HG03060 (cell line): Measurements from ENCODE around the gene LILRB2.
"Not testable (repeated sequence)": the region's sequence is repeated elsewhere in the genome, so short reads cannot be mapped to it uniquely, and the experiment has no call there.

Experiments
- ATAC-seq: cut with Tn5 transposase; IDR thresholded peaks from one replicate; pipeline ENCODE4 v1.9.1; 2021; ENCODE audit warnings: low read depth, moderate number of reproducible peaks; ENCODE audit not compliant: unreplicated experiment

Gene LILRB2

GRCh38 chr19:54281007-54281728 is at the start of gene LILRB2:
Gene LILRB2 (minus strand): TSS chr19:54281110. CDS start chr19:54280496, 614 bp downstream.
- no peak for ATAC-seq

DNA sequence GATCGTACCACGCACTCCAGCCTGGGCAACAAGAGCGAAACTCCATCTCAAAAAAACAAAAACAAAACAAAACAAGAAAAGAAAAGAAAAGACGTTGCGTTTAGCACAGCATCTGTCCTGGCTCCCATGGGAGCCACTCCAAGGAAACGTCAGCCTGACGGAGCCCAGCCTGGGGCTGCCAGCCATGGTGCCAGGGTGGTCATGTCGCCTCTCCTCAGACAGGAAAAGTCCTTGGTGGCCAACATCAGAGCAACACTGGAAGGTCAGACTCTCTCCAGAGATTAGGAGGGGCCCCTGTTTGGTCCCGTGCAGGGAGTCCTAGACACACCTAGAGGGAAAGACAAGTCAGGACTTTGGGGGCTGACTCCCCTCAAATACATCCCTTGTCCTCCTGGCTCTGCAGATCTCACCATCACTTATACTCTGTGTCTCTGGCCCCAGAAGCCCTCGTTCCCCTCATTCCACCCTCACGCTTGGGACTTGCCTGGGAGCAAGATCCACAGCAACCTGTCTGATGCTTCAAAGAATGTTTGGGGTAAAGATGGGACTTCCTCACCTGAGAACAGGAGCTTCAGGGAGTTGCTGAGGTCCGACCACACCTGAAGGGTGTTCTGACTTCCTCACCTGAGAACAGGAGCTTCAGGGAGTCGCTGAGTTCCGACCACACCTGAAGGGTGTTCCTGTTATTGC is 48.7 kb upstream of the LILRB2 start:
- no peak for ATAC-seq

DNA sequence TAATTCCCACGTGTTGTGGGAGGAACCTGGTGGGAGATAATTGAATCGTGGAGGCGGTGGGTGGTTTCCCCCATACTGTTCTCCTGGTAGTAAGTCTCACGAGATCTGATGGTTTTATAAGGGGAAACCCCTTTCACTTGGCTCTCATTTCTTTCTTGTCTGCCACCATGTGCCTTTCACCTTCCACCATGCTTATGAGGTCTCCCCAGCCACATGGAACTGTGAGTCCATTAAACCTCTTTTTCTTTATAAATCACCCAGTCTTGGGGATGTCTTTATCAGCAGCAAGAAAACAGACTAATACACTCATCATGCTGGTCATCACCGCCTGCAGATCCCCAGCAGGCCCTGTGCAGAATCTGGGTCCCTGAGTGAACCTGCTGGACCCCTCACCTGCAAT is 47.9 kb upstream of the LILRB2 start:
- ATAC-seq = not testable (repeated sequence)

- ATAC-seq = no peak
These were observed 44.7 kb upstream of the LILRB2 start for GRCh38 chr19:54325631-54326030.

DNA sequence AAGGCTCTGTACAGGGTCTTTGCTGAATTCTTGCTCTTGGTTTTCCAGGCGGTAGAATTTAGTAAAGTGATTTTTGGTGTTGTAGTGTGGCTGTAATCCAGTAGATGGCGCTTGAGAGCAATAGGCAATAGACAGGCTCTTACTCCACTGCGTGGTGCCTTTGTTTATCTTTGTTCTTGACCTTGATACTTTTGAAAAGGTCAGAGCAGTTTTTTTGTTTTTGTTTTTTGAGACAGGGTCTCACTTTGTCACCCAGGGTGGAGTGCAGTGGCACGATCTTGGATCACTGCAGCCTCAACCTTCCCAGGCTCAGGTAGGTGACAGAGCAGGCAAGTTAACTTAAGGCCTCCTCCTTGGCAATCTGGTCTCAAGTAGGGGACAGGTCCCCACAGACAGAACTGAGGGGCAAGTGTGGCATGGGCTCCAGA is 44.3 kb upstream of the LILRB2 start:
- no peak for ATAC-seq

GRCh38 chr19:54324071-54324470 is 43.2 kb upstream of the LILRB2 start:
- no peak for ATAC-seq

DNA sequence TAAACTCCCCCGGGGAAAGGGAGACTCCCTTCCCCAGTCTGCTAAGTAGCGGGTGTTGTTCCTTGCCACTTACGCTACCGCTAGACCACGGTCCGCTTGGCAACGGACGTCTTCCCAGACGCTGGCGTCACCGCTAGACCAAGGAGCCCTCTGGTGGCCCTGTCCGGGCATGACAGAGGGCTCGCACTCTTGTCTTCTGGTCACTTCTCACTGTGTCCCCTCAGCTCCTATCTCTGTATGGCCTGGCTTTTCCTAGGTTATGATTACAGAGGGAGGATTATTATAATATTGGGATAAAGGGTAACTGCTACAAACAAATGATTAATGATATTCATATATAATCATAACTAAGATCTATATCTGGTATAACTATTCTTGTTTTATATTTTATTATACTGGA is 42.0 kb upstream of the LILRB2 start:
- ATAC-seq = not testable (repeated sequence)

- not testable (repeated sequence) for ATAC-seq
These were observed 41.4 kb upstream of the LILRB2 start for GRCh38 chr19:54322295-54322694.

DNA sequence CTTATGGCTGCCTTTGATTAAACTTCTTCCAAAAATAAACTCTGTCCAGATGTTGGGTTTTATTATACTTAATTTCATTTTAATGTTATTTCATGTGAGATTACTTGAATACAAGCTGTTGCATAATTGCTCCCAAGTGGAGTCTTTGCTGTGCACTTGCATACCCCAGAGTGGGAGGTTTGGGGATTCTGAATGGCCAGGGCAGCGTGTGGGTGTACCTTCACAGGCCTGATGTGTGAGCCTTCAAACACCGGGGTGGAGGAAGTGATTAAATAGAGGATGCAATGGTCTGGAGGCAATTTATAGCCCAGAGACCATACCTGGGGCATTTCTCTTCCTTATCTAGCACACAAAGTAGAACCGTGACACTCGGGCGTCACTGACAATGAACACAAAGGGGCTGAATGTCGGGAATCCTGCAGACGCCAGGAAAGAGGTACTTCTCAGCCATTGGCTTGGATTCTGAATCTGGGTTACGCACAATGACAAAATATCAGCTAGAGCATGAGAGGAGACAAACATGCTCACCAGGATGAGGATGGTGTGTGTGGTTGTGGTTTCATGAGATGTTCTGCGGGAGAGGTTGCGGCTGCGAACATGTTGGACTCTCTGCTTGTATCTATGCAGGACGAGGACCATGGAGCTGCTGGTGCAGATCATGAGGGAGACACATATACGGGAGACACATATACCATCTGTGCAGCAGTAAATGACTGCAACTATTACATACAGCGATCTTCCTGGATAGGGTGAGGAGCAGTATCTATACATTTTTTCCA is 39.2 kb upstream of the LILRB2 start:
- ATAC-seq = no peak

- no peak for ATAC-seq
These were observed 38.1 kb upstream of the LILRB2 start for GRCh38 chr19:54319049-54319448.

DNA sequence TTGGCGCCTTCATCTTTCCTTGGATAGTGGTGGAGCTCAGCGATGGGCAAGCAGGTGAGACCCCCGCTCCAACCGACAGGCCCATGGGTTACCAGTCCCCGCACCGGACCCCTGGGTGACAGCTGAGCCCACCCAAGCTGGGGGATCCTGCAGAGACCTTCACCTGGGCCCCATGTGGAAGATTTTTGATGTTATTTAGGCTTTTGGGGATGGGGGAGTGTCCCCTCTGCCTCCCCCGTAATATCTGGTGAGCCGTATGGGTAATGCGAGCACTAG is 37.0 kb upstream of the LILRB2 start:
- ATAC-seq = no peak

DNA sequence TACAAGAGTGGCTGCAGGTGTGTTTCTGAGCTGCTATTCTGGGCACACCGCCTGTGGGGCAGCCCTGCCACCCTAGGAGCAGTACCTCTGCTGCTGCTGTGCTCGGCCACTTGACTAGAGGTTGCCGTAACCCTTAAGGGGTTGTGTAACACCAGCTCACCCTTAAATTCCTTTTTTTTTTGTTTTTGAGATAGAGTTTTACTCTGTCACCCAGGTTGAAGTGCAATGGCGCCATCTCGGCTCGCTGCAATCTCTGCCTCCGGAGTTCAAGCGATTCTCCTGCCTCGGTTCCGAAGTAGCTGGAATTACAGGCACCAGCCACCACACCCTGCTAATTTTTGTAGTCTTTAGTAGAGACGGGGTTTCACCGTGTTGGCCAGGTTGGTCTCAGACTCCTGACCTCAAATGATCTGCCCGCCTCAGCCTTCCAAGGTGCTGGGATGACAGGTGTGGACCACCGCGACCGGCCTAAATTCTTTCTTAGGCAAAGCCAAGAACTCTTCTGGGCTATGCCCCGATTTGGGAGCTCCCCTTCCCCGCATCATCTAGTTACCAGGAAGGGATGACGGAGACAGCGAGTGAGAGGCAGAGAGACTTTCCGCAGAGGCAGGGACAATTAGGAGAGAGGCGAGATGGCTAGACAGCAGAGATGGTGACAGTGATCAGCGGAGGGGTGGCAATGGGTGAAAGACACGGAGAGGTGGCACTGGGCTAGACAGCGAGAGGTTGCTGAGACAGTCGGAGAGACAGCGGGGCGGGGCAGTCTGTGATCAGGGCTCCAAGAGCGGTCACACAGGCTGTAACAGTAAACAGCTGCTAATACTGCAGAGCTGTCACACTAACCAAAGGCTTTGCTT is 36.4 kb upstream of the LILRB2 start:
- no peak for ATAC-seq

GRCh38 chr19:54316746-54317107 is 35.8 kb upstream of the LILRB2 start:
- ATAC-seq = no peak

GRCh38 chr19:54315956-54316355 is 35.0 kb upstream of the LILRB2 start:
- no peak for ATAC-seq

DNA sequence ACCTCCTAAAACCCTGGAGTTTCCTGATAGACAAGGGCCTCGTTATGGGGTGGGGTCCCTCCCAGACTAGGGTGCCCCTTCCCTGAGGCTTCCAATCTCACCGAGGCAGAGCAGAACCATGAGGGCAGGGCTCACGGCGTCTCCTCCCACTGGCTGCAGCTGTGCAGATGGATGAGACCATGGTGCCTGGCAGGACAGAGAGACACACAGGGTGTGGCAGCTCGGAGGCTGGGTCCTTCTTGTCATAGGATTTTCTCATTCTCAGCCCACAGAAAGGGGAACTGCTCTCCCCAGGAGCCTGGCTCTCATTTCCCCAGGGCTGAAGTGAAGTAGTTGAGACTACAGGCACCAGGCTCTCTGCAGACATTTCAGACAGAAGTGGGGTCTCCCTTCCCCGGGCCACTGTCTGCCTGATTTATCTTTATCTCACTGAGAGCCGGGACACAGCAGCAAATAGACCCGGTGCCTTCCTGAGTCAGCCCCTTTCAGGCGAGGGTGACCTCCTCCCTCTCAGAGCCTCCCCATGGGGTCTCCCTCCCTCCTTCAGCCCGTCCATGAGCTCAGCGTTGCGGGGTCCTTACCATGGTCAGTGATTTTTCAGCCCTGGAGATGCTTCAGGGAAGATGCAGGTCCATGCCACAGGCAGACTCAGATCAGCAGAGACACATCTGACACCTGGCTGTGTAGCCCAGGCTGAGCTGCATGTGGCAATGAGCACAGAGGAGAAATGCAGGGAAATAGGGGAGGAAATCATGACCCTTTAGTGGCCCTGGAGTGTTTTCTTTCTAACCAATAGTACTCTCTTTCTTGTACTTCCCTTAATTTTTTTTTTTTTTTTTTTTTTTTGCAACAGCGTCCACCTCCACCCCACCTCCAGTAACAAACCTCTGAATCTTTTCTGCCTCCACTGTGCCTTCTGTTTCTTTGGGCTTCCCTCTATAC is 31.8 kb upstream of the LILRB2 start, which contains the start of gene LILRA5:
Gene LILRA5, minus strand, starts transcription at position 731 of the 942 bp plus-strand sequence. Its CDS starts 147 bp downstream, at position 584.
- no peak for ATAC-seq

- ATAC-seq = no peak
These were observed 31.1 kb upstream of the LILRB2 start for GRCh38 chr19:54312011-54312410.

GRCh38 chr19:54311486-54311885 is 30.6 kb upstream of the LILRB2 start:
- ATAC-seq = no peak

DNA sequence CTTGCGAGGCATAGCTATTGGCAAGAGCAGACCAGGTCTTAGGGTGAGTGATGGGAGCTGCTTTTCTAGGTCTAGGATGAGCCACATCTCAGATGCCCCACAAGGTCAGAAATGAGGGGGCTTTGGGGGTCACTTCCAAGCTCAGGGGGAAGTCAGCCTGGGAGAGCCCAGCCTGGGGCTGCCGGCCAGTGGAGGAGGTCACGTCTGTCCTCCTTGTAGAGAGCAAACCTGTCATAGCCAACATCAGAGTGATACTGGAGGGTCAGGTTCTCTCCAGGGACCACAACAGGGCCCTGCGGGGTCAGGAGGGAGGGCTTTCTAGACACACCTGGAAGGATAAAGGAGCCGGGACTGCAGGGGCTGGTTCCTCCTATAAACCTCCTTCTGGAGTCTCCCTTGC is 29.6 kb upstream of the LILRB2 start:
- ATAC-seq = no peak

- ATAC-seq = no peak
These were observed 28.9 kb upstream of the LILRB2 start for GRCh38 chr19:54309811-54310210.
